ENCODE data around the gene HSPB6. TPM values are rescaled to one million over a fixed set of nuclear protein-coding genes. Genes with fewer than 3 reads are reported as not detected.

HSPB6 gene
- total and polyA plus RNA-seq, 4 donors: 2.7 to 17.7 (median 5.6) TPM

DNA sequence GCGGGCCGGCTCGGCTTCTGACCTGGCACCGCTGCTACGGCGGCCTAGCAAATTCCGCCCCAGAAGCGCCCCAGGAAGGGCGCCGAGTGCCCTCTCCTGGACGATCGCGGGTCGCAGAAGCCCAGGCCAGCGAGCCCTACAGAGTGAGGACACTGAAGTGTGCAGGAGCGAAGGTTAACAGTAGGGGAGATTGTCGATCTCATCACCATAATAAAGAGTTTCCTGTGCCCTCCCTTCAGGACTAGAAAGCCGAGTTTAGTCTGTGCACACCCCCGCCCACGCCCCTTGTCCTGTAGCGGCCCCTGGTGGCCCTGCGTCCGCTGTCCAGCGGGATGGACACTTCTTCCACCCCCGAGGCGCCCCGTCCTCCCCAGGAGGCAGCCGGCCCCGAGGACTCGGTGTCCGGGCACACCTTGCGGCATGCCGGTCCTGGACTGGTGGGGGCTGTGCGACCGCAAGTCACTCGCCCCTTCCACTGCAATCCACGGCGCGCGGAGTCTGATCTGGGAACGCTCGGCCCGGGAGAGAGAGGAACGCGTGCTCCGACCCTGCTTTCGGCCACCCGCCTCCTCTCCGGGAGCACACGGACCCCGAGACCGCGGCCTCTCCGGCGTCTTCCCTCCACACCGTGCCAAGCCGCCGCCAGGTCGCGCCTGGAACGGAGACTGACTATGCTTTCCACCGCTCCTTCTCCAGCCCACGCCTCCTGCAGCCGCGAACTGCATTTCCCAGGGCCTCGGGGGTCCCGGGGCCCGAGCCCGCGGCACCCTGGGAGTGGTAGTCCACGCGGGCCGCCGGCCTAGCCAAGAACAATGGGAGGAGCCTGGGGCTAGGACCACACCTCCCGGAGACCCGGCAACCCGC is 39.8 kb downstream of the HSPB6 start (continued):
- TF ChIP-seq, protein P1, sequence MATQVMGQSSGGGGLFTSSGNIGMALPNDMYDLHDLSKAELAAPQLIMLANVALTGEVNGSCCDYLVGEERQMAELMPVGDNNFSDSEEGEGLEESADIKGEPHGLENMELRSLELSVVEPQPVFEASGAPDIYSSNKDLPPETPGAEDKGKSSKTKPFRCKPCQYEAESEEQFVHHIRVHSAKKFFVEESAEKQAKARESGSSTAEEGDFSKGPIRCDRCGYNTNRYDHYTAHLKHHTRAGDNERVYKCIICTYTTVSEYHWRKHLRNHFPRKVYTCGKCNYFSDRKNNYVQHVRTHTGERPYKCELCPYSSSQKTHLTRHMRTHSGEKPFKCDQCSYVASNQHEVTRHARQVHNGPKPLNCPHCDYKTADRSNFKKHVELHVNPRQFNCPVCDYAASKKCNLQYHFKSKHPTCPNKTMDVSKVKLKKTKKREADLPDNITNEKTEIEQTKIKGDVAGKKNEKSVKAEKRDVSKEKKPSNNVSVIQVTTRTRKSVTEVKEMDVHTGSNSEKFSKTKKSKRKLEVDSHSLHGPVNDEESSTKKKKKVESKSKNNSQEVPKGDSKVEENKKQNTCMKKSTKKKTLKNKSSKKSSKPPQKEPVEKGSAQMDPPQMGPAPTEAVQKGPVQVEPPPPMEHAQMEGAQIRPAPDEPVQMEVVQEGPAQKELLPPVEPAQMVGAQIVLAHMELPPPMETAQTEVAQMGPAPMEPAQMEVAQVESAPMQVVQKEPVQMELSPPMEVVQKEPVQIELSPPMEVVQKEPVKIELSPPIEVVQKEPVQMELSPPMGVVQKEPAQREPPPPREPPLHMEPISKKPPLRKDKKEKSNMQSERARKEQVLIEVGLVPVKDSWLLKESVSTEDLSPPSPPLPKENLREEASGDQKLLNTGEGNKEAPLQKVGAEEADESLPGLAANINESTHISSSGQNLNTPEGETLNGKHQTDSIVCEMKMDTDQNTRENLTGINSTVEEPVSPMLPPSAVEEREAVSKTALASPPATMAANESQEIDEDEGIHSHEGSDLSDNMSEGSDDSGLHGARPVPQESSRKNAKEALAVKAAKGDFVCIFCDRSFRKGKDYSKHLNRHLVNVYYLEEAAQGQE (IDR thresholded peaks at IDR 0.05): peak; percentile 79
- TF ChIP-seq YY1 (IDR thresholded peaks at IDR 0.05) (peak; percentile 53), FOXA1 (IDR thresholded peaks at IDR 0.05) (no peak), TAF1 (conservative IDR thresholded peaks at IDR 0.05) (peak; percentile 6), EGR1 (IDR thresholded peaks at IDR 0.05; ENCODE audit: low read depth in 2 of 2) (peak; percentile 89 to 92), HNF4G (IDR thresholded peaks at IDR 0.05) (no peak), RAD21 (IDR thresholded peaks at IDR 0.05) (peak; percentile 80 to 83), RXRA (IDR thresholded peaks at IDR 0.05) (peak in 1 of 2 donors; percentile 19)
- TF ChIP-seq, protein P2, sequence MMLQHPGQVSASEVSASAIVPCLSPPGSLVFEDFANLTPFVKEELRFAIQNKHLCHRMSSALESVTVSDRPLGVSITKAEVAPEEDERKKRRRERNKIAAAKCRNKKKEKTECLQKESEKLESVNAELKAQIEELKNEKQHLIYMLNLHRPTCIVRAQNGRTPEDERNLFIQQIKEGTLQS (IDR thresholded peaks at IDR 0.05): no peak

DNA sequence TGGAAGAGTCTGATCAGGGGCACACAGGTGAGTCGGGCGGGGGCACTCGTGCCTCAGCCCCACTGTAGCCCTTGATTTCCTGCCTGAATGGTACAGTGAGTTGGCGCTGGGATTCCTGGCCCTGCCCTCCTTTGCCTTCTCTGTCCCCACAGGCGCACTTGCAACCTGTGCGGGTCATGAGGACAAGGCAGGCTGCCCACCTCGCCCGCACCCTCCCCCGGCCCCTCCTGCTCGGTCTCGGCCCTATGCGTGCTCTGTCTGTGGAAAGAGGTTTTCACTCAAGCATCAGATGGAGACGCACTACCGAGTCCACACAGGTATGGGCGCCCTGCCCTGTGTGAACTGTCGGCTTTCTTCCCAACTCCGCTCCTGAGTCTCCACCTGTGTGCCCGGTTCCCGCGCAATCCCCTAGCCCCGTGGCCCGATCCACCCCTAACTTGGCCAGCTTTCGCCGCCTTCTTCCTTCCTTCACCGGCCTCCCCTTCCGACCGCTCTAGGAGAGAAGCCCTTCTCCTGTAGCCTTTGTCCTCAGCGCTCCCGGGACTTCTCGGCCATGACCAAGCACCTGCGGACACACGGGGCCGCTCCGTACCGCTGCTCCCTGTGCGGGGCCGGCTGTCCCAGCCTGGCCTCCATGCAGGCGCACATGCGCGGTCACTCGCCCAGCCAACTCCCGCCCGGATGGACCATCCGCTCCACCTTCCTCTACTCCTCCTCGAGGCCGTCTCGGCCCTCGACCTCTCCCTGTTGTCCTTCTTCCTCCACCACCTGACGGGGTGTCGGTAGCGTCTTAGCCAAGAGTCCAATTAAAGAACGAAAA is 40.6 kb downstream of the HSPB6 start:
- H3K27ac ChIP-seq (ENCODE audit: low read depth in 1 of 2, low read length in 2 of 2): peak overlapping the region; percentile 75 to 86
- peak overlapping the region in 1 of 2 donors; percentile 84 for H3K9ac ChIP-seq (ENCODE audit: low read depth in 1 of 2, low read length in 2 of 2)
- TF ChIP-seq YY1 (IDR thresholded peaks at IDR 0.05): peak; percentile 68
- TF ChIP-seq, protein P3, sequence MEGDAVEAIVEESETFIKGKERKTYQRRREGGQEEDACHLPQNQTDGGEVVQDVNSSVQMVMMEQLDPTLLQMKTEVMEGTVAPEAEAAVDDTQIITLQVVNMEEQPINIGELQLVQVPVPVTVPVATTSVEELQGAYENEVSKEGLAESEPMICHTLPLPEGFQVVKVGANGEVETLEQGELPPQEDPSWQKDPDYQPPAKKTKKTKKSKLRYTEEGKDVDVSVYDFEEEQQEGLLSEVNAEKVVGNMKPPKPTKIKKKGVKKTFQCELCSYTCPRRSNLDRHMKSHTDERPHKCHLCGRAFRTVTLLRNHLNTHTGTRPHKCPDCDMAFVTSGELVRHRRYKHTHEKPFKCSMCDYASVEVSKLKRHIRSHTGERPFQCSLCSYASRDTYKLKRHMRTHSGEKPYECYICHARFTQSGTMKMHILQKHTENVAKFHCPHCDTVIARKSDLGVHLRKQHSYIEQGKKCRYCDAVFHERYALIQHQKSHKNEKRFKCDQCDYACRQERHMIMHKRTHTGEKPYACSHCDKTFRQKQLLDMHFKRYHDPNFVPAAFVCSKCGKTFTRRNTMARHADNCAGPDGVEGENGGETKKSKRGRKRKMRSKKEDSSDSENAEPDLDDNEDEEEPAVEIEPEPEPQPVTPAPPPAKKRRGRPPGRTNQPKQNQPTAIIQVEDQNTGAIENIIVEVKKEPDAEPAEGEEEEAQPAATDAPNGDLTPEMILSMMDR (IDR thresholded peaks at IDR 0.05; ENCODE audit: low read depth, low read length, missing input control): no peak
- H3K9me3 ChIP-seq (ENCODE audit: control insufficient read depth in 4 of 4, low read length in 3 of 4): no peaks in the 10 kb centered on the region
- H3K36me3 ChIP-seq (ENCODE audit: control insufficient read depth in 4 of 4, insufficient read depth in 3 of 4, low read depth in 1 of 4, low read length in 3 of 4): peaks cover 0 to 5% (median 4%) of the 10 kb centered on the region in 4 donors
- DNase-seq (ENCODE audit: low spot score): no peak
- WGBS: 5% methylated on average over 52 of the region's 52 CpGs
- H3K4me3 ChIP-seq (ENCODE audit: low read depth in 1 of 3, low read length in 3 of 3): peak overlapping the region; percentile 65 to 91 (median 90)
- no peaks in the 10 kb centered on the region for H3K27me3 ChIP-seq (ENCODE audit: control insufficient read depth in 4 of 4, insufficient read depth in 4 of 4, low read length in 3 of 4)
- H3K4me1 ChIP-seq (ENCODE audit: control insufficient read depth in 4 of 4, insufficient read depth in 4 of 4, low read length in 3 of 4): peaks cover 12 to 34% (median 25%) of the 10 kb centered on the region in 4 donors

DNA sequence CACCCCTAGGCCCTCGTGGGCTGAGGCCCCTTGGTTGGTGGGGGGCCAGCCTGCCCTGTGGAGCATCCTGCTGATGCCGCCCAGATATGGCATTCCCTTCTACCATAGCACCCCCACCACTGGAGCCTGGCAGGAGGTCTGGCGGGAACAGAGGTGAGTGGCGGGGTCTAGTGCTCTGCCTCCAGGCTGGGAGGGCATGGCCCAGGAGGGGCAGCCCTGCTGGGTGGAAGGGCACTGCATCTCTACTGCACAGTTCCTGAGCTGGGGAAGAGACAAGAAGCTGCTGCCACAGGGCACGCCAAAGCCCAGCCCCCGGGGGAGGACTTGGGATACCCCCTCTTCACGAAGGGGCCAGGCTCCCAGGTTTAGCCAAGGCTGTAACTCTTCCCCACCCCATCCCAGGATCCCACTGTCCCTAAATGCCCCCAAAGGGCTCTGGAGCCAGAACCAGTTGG is 41.4 kb downstream of the HSPB6 start:
- Histone ChIP-seq H3K9ac (ENCODE audit: low read depth in 1 of 2, low read length in 2 of 2) (no peak overlapping the region), H3K27me3 (ENCODE audit: control insufficient read depth in 4 of 4, insufficient read depth in 4 of 4, low read length in 3 of 4) (no peaks in the 10 kb centered on the region), H3K4me3 (ENCODE audit: low read depth in 1 of 3, low read length in 3 of 3) (no peak overlapping the region), H3K4me1 (ENCODE audit: control insufficient read depth in 4 of 4, insufficient read depth in 4 of 4, low read length in 3 of 4) (peaks cover 12 to 34% (median 24%) of the 10 kb centered on the region in 4 donors), H3K9me3 (ENCODE audit: control insufficient read depth in 4 of 4, low read length in 3 of 4) (no peaks in the 10 kb centered on the region), H3K36me3 (ENCODE audit: control insufficient read depth in 4 of 4, insufficient read depth in 3 of 4, low read depth in 1 of 4, low read length in 3 of 4) (peaks cover 0 to 4% (median 3%) of the 10 kb centered on the region in 4 donors), H3K27ac (ENCODE audit: low read depth in 1 of 2, low read length in 2 of 2) (no peak overlapping the region)
- TF ChIP-seq FOXA2 (IDR thresholded peaks at IDR 0.05) (no peak), JUND (IDR thresholded peaks at IDR 0.05) (no peak), NR2F2 (IDR thresholded peaks at IDR 0.05) (no peak), RAD21 (IDR thresholded peaks at IDR 0.05) (no peak), GABPA (IDR thresholded peaks at IDR 0.05 in 1 of 2, conservative IDR thresholded peaks at IDR 0.05 in 1 of 2) (no peak), HNF4G (IDR thresholded peaks at IDR 0.05) (no peak), HNF4A (conservative IDR thresholded peaks at IDR 0.05) (no peak), SP1 (IDR thresholded peaks at IDR 0.05) (no peak)
- TF ChIP-seq, protein P1 (IDR thresholded peaks at IDR 0.05): no peak
- TF ChIP-seq, protein P2 (IDR thresholded peaks at IDR 0.05): no peak
- TF ChIP-seq, protein P4, sequence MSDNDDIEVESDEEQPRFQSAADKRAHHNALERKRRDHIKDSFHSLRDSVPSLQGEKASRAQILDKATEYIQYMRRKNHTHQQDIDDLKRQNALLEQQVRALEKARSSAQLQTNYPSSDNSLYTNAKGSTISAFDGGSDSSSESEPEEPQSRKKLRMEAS (IDR thresholded peaks at IDR 0.05): no peak
- 92% methylated on average over 7 of the region's 7 CpGs for WGBS
- DNase-seq (ENCODE audit: low spot score): no peak
